ENCODE results near the gene ZCCHC9.
"Not testable (repeated sequence)": the region's sequence is repeated elsewhere in the genome, so short reads cannot be mapped to it uniquely, and the experiment has no call there.

Gene ZCCHC9

GRCh38 chr5:81305785-81306184 is 4.4 kb downstream of the ZCCHC9 start:
- no peak for DNase-seq (ENCODE audit: low read depth in 3 of 3)

- no peak for DNase-seq (ENCODE audit: low read depth in 3 of 3)
Observed at GRCh38 chr5:81308836-81309235, 7.4 kb downstream of the ZCCHC9 start.

GRCh38 chr5:81310402-81311063 is 9.1 kb downstream of the ZCCHC9 start:
- no peak for DNase-seq (ENCODE audit: low read depth in 3 of 3)

GRCh38 chr5:81313278-81313677 is 11.9 kb downstream of the ZCCHC9 start:
- DNase-seq (ENCODE audit: low read depth in 3 of 3): no peak

- DNase-seq (ENCODE audit: low read depth in 3 of 3): no peak
Observed at GRCh38 chr5:81313686-81314085, 12.3 kb downstream of the ZCCHC9 start.

GRCh38 chr5:81314581-81314980 is 13.2 kb downstream of the ZCCHC9 start:
- no peak for DNase-seq (ENCODE audit: low read depth in 3 of 3)

GRCh38 chr5:81315336-81315735 is 13.9 kb downstream of the ZCCHC9 start:
- no peak for DNase-seq (ENCODE audit: low read depth in 3 of 3)

- DNase-seq (ENCODE audit: low read depth in 3 of 3): no peak
Observed at GRCh38 chr5:81315830-81316229, 14.4 kb downstream of the ZCCHC9 start.

- no peak for DNase-seq (ENCODE audit: low read depth in 3 of 3)
Observed at GRCh38 chr5:81316571-81316970, 15.2 kb downstream of the ZCCHC9 start.

- DNase-seq (ENCODE audit: low read depth in 3 of 3): no peak
Observed at GRCh38 chr5:81317536-81317935, 16.1 kb downstream of the ZCCHC9 start.

- no peak for DNase-seq (ENCODE audit: low read depth in 3 of 3)
Observed at GRCh38 chr5:81326554-81326953, 25.2 kb downstream of the ZCCHC9 start.

GRCh38 chr5:81334304-81335061 is 33.1 kb downstream of the ZCCHC9 start:
- no peak for DNase-seq (ENCODE audit: low read depth in 3 of 3)

- no peak for DNase-seq (ENCODE audit: low read depth in 3 of 3)
Observed at GRCh38 chr5:81335946-81336345, 34.6 kb downstream of the ZCCHC9 start.

- no peak for DNase-seq (ENCODE audit: low read depth in 3 of 3)
Observed at GRCh38 chr5:81336556-81336955, 35.2 kb downstream of the ZCCHC9 start.

GRCh38 chr5:81337803-81338202 is 36.4 kb downstream of the ZCCHC9 start:
- no peak for DNase-seq (ENCODE audit: low read depth in 3 of 3)

GRCh38 chr5:81338213-81338612 is 36.8 kb downstream of the ZCCHC9 start:
- not testable (repeated sequence) for DNase-seq (ENCODE audit: low read depth in 3 of 3)

- DNase-seq (ENCODE audit: low read depth in 3 of 3): no peak
Observed at GRCh38 chr5:81344736-81345135, 43.3 kb downstream of the ZCCHC9 start.

GRCh38 chr5:81345411-81346003 is 44.1 kb downstream of the ZCCHC9 start:
- DNase-seq (ENCODE audit: low read depth in 3 of 3): no peak

GRCh38 chr5:81349161-81349560 is 47.8 kb downstream of the ZCCHC9 start:
- DNase-seq (ENCODE audit: low read depth in 3 of 3): no peak

GRCh38 chr5:81350507-81350906 is 49.1 kb downstream of the ZCCHC9 start:
- no peak for DNase-seq (ENCODE audit: low read depth in 3 of 3)

GRCh38 chr5:81353189-81353588 is 51.8 kb downstream of the ZCCHC9 start:
- DNase-seq (ENCODE audit: low read depth in 3 of 3): no peak

- no peak for DNase-seq (ENCODE audit: low read depth in 3 of 3)
Observed at GRCh38 chr5:81354093-81354492, 52.7 kb downstream of the ZCCHC9 start.

All from stimulated activated CD4-positive, alpha-beta T cell treated with anti-CD3 and anti-CD28 coated beads, TNF-alpha, amount 100 ng/mL, for 48 hours (primary cell).